ENCODE data around the gene LIAS.
A peak's percentile ranks its signal among the peaks of the same experiment; 100 is the strongest.
"Not testable (repeated sequence)": the region's sequence is repeated elsewhere in the genome, so short reads cannot be mapped to it uniquely, and the experiment has no call there.

LIAS gene

DNA sequence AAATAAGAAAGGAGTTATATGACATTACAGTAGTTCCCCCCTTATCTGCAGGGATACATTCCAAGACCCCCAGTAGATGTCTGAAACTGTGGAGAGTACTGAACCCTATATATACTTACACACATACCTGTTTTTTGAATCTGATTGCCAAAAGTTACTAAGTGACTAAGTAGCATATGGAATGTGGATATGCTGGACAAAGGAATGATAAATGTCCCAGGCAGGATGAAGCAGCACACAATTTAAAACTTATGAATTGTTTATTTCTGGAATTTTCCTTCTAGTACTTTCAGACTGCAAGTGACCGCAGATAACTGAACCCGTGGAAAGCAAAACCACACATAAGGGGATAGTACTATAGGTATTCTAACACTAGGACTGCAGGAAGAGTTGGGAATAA, 45.7 kb downstream of the LIAS start:
- Mint-ChIP-seq H3K4me1 (ENCODE audit: low read depth) (no peaks in the 10 kb centered on the region), H3K36me3 (ENCODE audit: low read depth) (peaks cover 63% of the 10 kb centered on the region), H3K9me3 (no peaks in the 10 kb centered on the region), H3K27ac (no peak overlapping the region), H3K27me3 (no peaks in the 10 kb centered on the region), H3K4me3 (no peak overlapping the region)

DNA sequence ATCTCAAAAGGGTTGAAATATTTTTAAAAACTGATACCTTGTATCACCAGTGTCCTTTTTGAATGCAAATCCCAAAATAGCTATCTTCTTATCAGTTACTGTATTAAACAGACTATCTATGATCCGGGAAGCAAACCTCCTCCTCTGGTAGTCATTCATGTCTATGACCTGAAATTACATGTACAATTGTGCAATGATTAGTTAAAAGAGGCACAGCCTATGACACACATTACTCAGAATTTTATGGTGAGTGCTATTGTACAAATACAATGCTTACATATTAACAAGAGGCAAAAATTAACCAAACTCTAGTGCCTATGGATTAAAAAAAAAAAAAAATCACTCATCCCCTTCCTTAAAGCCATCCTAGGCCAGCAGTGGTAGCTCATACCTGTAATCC, 46.7 kb downstream of the LIAS start:
- Mint-ChIP-seq H3K36me3 (ENCODE audit: low read depth) (peaks cover 67% of the 10 kb centered on the region), H3K27me3 (no peaks in the 10 kb centered on the region), H3K4me1 (ENCODE audit: low read depth) (no peaks in the 10 kb centered on the region), H3K9me3 (no peaks in the 10 kb centered on the region), H3K27ac (no peak overlapping the region), H3K4me3 (no peak overlapping the region)

DNA sequence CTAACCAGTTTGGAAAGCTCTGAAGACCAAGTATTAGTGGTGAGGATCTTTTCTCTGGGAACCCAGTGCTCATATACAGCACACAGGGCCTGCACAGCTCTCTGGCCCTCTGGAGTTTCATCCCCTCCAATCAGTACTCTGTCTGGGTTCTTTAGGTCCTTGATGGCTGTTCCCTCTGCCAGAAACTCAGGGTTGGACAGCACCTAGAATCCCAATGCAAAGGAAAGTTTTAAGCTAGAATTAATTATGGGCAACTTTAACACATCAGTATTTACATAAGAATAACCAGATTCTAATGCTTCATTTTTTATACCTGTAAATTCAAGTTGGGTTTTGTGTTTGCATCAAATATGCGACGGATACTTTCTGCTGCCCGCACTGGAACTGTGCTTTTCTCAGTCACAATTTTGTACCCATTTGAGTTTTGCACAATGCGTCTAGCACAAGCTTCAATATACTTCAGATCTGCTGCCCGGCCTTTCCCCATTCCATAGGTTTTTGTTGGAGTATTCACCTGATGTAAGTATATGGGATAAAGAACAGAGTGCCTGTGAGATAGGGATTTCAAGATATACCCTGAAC, 51.6 kb downstream of the LIAS start:
- H3K27ac Mint-ChIP-seq = no peak overlapping the region
- no peaks in the 10 kb centered on the region for H3K9me3 Mint-ChIP-seq
- H3K27me3 Mint-ChIP-seq = no peaks in the 10 kb centered on the region
- H3K4me3 Mint-ChIP-seq = no peak overlapping the region
- peaks cover 47% of the 10 kb centered on the region for H3K36me3 Mint-ChIP-seq (ENCODE audit: low read depth)
- H3K4me1 Mint-ChIP-seq (ENCODE audit: low read depth) = no peaks in the 10 kb centered on the region

DNA sequence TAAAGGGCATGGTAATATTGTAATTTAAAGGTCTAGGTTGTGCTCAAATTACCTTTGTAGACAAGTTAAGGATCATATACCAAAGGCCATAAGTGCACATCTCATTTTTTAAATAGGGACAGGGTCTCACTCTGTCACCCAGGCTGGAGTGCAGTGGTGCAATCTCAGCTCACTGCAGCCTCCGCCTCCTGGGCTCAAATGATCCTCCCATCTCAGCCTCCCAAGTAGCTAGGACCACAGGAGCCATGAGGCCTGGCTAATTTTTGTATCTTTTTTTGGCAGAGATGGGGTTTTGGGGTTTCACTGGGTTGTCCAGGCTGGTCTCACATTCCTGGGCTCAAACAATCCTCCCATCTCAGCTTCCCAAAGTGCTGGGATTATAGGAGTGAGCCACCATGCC, 55.4 kb downstream of the LIAS start:
- H3K27ac Mint-ChIP-seq; H3K4me3 Mint-ChIP-seq; H3K27me3 Mint-ChIP-seq; H3K9me3 Mint-ChIP-seq; H3K4me1 Mint-ChIP-seq (ENCODE audit: low read depth): not testable (repeated sequence)
- peaks cover 31% of the 10 kb centered on the region for H3K36me3 Mint-ChIP-seq (ENCODE audit: low read depth)

DNA sequence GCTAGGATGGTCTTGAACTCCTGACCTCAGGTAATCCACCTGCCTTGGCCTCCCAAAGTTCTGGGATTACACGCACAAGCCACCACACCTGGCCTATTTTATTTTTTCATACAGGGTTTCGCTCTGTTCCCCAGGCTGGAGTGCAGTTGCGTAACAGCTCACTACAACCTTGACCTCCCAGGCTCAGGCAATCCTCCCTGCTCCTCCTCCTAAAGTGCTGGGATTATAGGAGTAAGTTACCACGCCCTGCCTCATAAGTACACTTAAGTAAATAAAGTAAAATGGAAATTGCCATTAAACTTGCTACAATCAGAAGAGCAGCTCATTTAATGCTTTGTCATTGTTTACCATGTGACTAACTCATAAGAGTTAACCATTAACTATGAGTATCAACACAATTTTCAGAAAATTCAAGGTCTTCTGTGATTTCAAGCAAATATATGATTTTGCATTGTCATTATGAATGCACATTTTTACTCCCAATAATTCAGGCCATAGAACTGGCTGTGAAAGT, 56.1 kb downstream of the LIAS start:
- H3K9me3 Mint-ChIP-seq = no peaks in the 10 kb centered on the region
- peaks cover 24% of the 10 kb centered on the region for H3K36me3 Mint-ChIP-seq (ENCODE audit: low read depth)
- no peak overlapping the region for H3K4me3 Mint-ChIP-seq
- H3K27me3 Mint-ChIP-seq = no peaks in the 10 kb centered on the region
- H3K4me1 Mint-ChIP-seq (ENCODE audit: low read depth) = no peaks in the 10 kb centered on the region
- H3K27ac Mint-ChIP-seq = peak overlapping the region; percentile 54

DNA sequence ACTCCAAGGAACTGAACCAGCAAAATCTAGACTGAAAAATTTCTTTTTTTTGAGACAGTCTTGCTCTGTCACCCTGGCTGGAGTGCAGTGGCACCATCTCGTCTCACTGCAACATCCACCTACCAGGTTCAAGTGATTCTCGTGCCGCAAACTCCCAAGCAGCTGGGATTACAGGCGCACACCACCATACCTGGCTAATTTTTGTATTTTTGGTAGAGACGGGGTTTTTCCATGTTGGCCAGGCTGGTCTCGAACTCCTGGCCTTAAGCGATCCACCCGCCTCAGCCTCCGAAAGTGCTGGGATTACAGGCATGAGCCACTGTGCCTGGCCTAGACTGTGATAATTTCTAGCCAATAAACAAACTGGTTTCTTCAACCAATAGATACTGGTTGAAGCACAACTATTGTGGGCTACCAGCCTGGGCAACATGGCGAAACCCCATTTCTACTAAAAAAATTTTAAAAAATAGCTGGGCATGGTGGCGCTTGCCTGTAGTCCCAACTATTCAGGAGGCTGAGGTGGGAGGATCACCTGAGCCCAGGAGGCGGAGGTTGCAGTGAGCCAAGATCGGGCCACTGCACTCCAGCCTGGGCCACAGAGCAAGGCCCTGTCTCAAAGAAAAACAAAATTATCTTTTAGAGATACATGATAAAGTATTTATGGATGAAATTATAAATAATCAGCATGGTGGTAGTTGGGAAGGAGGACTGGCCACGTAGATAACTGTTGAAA, 57.0 kb downstream of the LIAS start:
- not testable (repeated sequence) for H3K27ac Mint-ChIP-seq; H3K27me3 Mint-ChIP-seq; H3K9me3 Mint-ChIP-seq; H3K4me1 Mint-ChIP-seq (ENCODE audit: low read depth); H3K4me3 Mint-ChIP-seq
- peaks cover 16% of the 10 kb centered on the region for H3K36me3 Mint-ChIP-seq (ENCODE audit: low read depth)

DNA sequence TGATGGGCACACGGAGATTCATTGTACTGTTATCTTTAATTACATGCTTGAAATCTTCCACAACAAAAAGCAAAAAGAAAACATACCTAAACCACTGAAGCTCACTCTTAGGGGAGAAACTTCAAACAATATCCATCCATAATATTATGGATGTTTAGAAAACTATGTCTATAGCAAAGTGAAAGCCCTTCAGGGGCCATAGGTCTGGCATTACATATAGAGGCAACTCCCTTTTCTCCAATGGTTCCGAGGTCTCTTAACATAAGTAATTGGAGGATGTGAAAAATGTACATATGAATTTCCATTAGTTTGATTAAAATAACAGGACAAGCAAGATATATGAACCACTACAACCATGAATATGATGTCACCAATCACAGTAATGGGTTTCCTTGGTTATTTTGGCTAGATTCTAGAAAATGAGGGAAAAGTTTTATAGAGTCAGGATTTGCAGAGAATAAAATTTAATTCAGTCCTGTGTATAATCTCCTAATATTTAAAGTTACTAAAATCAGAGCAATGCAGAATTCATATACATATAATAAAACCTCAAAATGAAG, 57.6 kb downstream of the LIAS start:
- Mint-ChIP-seq H3K4me3 (no peak overlapping the region), H3K9me3 (no peaks in the 10 kb centered on the region), H3K36me3 (ENCODE audit: low read depth) (peaks cover 16% of the 10 kb centered on the region), H3K4me1 (ENCODE audit: low read depth) (no peaks in the 10 kb centered on the region), H3K27me3 (no peaks in the 10 kb centered on the region), H3K27ac (no peak overlapping the region)

DNA sequence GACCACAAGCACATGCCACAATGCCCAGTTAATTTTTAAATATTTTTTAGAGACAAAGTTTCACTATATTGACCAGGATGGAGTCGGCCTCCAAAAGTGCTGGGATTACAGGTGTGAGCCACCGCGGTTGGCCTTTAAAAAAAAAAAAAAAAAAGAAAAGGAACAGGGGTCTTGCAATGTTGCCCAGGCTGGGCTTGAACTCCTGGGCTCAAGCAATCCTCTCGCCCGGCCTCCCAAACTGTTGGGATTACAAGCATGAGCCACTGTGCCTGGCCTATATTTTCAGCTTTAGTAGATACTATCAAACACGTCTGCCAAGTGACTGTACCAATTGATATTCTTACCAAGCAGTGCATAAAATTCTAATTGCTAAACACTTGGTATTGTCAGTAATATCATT, 59.6 kb downstream of the LIAS start:
- peaks cover 6% of the 10 kb centered on the region for H3K36me3 Mint-ChIP-seq (ENCODE audit: low read depth)
- H3K4me1 Mint-ChIP-seq (ENCODE audit: low read depth) = no peaks in the 10 kb centered on the region
- H3K9me3 Mint-ChIP-seq = no peaks in the 10 kb centered on the region
- no peak overlapping the region for H3K4me3 Mint-ChIP-seq
- no peak overlapping the region for H3K27ac Mint-ChIP-seq
- H3K27me3 Mint-ChIP-seq = no peaks in the 10 kb centered on the region

DNA sequence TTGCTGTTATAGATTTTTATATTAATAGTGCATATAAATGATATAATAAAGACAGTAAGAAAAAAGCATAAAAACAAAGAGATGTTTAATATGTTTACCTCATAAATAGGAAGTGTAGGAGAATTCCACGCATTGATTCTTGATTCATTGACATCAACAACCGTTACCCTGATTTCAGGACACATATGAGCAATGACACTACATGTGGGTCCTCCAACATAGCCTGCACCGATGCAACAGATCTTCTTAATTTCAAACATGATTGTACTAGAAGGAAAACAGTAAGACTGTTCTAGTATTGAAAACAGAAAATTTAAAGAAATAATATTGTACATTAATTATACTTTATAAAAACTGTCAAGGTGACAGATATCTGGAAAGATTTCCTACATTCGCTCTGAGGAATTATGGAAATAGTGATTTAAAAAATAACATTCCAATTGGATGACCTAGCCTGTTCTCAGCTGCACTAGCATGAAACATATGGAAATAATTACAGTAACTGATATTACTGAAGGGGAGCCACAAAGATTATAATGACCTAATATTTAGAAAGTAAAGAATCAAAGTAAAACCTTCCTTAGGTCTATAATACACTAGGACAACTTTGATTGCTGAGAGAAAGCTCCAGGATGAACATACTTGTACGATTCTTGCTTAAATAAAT, 62.5 kb downstream of the LIAS start:
- Mint-ChIP-seq H3K4me1 (ENCODE audit: low read depth) (peaks cover 9% of the 10 kb centered on the region), H3K9me3 (no peaks in the 10 kb centered on the region), H3K4me3 (no peak overlapping the region), H3K27ac (no peak overlapping the region), H3K27me3 (no peaks in the 10 kb centered on the region), H3K36me3 (ENCODE audit: low read depth) (peaks cover 3% of the 10 kb centered on the region)

DNA sequence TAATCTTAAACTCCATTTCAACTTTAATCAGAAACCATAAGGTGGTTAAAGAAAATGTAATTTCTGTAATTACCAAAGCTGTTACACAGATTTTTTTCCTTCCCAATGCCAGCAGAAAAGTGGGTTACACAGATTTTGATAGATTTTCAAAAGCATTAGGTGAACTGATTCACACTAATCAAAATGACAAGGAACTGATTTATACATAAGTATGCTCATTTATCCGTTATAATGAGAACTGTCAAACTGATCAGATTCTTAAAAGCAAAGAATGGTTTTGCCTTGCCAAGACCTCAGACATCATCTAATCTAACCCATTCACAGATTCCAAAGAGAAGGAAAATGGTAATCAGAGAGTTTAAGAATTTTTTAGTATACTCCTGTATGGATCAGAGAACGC, 63.2 kb downstream of the LIAS start:
- Mint-ChIP-seq H3K36me3 (ENCODE audit: low read depth) (no peaks in the 10 kb centered on the region), H3K9me3 (no peaks in the 10 kb centered on the region), H3K27me3 (no peaks in the 10 kb centered on the region), H3K27ac (no peak overlapping the region), H3K4me1 (ENCODE audit: low read depth) (peaks cover 12% of the 10 kb centered on the region), H3K4me3 (no peak overlapping the region)

DNA sequence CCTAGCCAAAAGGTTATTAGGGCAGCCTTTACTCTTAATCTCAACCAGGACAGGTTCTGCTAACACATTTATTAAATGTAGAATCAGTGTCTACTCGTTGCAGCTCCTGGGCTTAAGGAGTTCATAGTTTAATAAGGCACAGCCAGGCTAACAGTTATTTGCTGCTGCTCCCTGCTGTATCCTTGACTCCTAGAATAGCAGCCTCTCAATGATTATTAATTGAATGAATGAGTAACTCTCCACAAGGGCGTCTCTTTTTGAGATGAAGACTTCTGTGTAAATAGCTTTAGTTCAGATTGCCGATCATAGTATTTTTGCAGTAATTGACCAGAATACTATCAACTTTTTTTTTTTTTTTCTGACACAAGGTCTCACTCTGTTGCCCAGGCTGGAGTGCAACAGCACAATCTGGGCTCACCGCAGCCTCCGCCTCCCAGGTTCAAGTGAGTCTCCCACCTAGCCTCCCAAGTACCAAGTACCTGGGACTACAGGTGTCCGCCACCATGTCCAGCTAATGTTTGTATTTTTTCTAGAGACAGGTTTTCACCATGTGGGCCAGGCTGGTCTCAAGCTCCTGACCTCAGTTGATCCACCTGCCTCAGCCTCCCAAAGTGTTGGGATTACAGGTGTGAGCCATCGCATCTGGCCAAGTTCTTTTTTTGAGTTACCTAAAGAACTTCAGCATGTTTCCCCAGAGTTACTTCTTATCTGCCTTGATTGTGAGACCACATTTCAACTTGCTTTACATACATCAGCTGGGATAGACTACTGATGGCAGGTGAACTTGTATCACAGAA, 65.5 kb downstream of the LIAS start:
- Mint-ChIP-seq H3K4me3 (no peak overlapping the region), H3K9me3 (no peaks in the 10 kb centered on the region), H3K27me3 (no peaks in the 10 kb centered on the region), H3K36me3 (ENCODE audit: low read depth) (no peaks in the 10 kb centered on the region), H3K27ac (no peak overlapping the region), H3K4me1 (ENCODE audit: low read depth) (peaks cover 19% of the 10 kb centered on the region)

DNA sequence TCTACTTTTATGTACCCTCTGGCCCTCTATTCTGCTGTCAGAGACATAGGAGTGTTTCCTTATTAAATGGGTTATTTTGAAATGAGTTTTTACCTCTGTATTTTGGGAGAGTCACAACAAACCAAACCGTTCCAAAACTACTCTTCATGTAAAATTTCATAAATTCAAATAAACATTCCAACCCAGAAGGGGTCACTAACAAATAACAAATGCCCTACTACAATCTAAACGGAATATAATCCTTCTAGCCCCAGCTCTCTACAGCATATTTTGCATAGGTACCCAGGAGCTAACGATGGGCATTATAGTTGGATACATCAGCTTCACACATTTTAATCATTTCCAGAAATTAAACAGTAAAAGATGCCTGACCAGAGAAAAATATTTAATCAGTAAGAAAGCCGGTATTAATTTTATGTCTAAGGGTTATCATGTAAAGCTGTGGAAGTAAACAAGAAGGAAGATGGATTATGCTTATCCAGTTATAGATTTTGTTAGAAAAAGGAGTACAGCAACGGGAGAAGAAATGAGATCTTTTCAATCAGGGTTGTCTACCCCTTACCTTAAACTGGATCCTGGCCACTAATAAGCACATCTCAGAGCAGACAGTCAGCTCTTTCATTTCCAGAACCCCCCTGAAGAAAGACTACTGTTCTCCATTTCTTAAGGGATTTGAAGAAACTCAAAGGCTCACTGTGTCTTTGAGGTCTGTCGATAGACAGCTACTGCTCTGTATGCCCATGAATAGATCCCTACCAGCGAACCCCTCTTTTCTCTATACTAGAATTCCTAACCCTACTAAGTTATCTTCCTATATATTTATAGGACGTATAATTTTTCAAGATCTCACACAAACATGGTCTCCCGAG, 67.2 kb downstream of the LIAS start:
- H3K27me3 Mint-ChIP-seq = no peaks in the 10 kb centered on the region
- peak overlapping the region; percentile 97 for H3K4me3 Mint-ChIP-seq
- peak overlapping the region; percentile 88 for H3K27ac Mint-ChIP-seq
- H3K4me1 Mint-ChIP-seq (ENCODE audit: low read depth) = peaks cover 21% of the 10 kb centered on the region
- H3K36me3 Mint-ChIP-seq (ENCODE audit: low read depth) = peaks cover 11% of the 10 kb centered on the region
- peaks cover 11% of the 10 kb centered on the region for H3K9me3 Mint-ChIP-seq

DNA sequence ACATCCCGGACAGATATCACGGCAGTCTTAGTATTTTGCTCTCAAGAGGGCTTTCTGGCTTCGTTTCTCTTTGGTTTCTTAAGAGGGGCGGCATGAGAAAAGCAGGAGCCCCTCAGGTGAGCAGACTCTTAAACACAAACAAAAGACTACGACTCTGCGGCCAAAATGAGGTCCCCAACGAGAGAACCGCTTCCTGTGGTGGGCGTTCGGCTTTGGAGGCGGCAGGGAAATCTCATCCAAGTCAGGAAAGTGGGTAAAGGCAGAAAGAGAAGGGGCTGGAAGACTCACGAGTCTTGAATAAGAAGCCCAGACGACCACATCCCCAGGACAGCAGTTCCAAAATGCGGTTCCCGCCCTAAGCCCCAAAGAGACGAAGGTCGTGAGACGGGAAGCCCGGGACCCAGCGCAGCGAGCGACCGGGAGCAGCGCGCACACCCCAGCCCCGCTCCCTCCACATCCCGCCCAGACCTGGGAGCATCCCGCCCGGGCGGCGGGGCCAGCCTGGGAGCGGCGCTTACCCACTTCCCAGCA, 68.0 kb downstream of the LIAS start:
- Mint-ChIP-seq H3K4me3 (peak overlapping the region; percentile 97), H3K36me3 (ENCODE audit: low read depth) (peaks cover 19% of the 10 kb centered on the region), H3K4me1 (ENCODE audit: low read depth) (peaks cover 21% of the 10 kb centered on the region), H3K9me3 (peaks cover 17% of the 10 kb centered on the region), H3K27me3 (no peaks in the 10 kb centered on the region), H3K27ac (peak overlapping the region; percentile 96)
